Measurements from ENCODE around the gene NHERF2. TPM values are rescaled to one million over a fixed set of nuclear protein-coding genes. Genes with fewer than 3 reads are reported as not detected.

Gene NHERF2
- total and polyA plus RNA-seq, 2 of the 4 experiments (the other 2 are of a cell fraction) = 18.6 to 77.8 TPM

DNA sequence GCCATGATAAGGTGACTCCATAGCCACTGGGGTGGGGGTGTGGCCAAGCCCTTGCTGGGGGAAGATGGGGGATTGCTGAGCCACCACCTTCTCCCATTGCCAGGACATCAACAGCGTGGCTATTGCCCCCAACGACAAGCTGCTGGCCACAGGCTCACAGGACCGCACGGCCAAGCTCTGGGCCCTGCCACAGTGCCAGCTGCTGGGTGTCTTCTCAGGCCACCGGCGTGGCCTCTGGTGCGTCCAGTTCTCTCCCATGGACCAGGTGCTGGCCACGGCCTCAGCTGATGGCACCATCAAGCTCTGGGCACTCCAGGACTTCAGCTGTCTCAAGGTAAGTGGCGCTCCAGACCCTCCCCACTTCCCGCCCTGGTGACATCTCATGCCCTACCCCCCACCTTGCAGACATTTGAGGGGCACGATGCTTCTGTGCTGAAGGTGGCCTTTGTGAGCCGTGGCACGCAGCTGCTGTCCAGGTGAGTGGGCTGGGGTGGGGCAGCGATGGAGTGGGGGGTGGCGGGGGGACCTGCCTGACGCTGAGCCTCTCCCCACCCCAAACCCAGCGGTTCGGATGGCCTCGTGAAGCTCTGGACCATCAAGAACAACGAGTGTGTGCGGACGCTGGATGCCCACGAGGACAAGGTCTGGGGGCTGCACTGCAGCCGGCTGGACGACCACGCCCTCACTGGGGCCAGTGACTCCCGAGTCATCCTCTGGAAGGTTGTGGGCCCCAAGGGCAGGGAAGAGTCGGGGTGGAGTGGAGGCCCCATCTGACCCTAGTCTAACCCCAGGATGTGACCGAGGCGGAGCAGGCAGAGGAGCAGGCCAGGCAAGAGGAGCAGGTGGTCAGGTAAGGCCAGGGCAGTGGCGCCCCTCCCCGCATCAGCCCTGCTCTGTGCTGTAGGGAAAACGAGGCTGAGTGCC is 49.5 kb upstream of the NHERF2 start:
- Histone ChIP-seq H3K56ac (ENCODE audit: extremely low read depth, insufficient read depth, low read length) (no peak overlapping the region), H3K4me2 (ENCODE audit: low read depth, low read length) (no peak overlapping the region), H3K36me3 (ENCODE audit: control insufficient read depth, insufficient read depth, low read length) (peaks cover 48% of the 10 kb centered on the region), H2BK120ac (ENCODE audit: low read depth, low read length) (no peak overlapping the region), H4K8ac (ENCODE audit: low read depth in 2 of 2, low read length in 2 of 2) (no peak overlapping the region), H3K9me3 (ENCODE audit: control insufficient read depth, insufficient read depth, low read length) (no peaks in the 10 kb centered on the region), H2BK20ac (ENCODE audit: low read depth, low read length) (no peak overlapping the region), H3K9ac (ENCODE audit: low read depth, low read length) (no peak overlapping the region), H4K5ac (ENCODE audit: low read depth, low read length) (no peak overlapping the region), H3K27me3 (ENCODE audit: control insufficient read depth, insufficient read depth, low read length) (peaks cover 25% of the 10 kb centered on the region; the same call in 1 of the 2 replicates), H2AK9ac (replicated peaks; ENCODE audit: low read depth, low read length, poor library complexity) (no peak overlapping the region), H3K14ac (replicated peaks; ENCODE audit: low read depth, low read length) (no peak overlapping the region), H2AK5ac (ENCODE audit: low read depth, low read length) (no peak overlapping the region), H3K27ac (ENCODE audit: insufficient read depth, low read length) (no peak overlapping the region), H3K79me1 (ENCODE audit: low read depth in 1 of 2, low read length in 2 of 2) (peaks cover 0 to 20% of the 10 kb centered on the region in 2 experiments; a peak in 1 of 4 replicates), H3K9me1 (ENCODE audit: insufficient read depth, low read length) (no peaks in the 10 kb centered on the region), H4K91ac (ENCODE audit: insufficient read depth, low read depth, low read length) (no peak overlapping the region), H2BK5ac (ENCODE audit: low read depth, low read length, poor library complexity, severe bottlenecking) (no peak overlapping the region), H3K4me3 (ENCODE audit: insufficient read depth, low read depth, low read length) (no peak overlapping the region), H2AFZ (replicated peaks; ENCODE audit: low read length, poor library complexity) (no peak overlapping the region), H3K18ac (ENCODE audit: low read depth, low read length) (no peak overlapping the region), H3K4me1 (ENCODE audit: control insufficient read depth, insufficient read depth, low read length) (peaks cover 3% of the 10 kb centered on the region; the same call in 1 of the 2 replicates), H3K4ac (ENCODE audit: low read depth, low read length) (no peak overlapping the region), H3K23ac (ENCODE audit: low read depth, low read length) (no peak overlapping the region), H4K20me1 (ENCODE audit: insufficient read depth, low read length) (no peaks in the 10 kb centered on the region; the same call in 1 of the 2 replicates), H2BK15ac (ENCODE audit: low read depth, low read length) (no peak overlapping the region)
- ChIA-PET POLR2A (ENCODE audit: unreplicated experiment) (no interaction called here), CTCF (no interaction called here)
- ATAC-seq (ENCODE audit: low read depth) = no peak
- BruUV-seq (replicated peaks) = TSS peak; percentile 38
- intact Hi-C loops (cut with micrococcal nuclease) (no loop called here), dilution Hi-C loops (cut with HindIII; ENCODE audit: low sequenced_read_pairs, unreplicated experiment) (no loop called here), in situ Hi-C loops (cut with MboI; ENCODE audit: low sequenced_read_pairs) (no loop called here)
- WGBS, 2 experiments (ENCODE audit: extremely low coverage in 2 of 2, insufficient read length in 1 of 2) = 94% methylated on average over 16 of the region's 33 CpGs; no CpG with 5 or more reads in 1 of the 2 experiments
- no peak for DNase-seq
- TF ChIP-seq BHLHE40 (IDR thresholded peaks at IDR 0.05; ENCODE audit: low read depth, low read length) (no peak), RFX5 (IDR thresholded peaks at IDR 0.05; ENCODE audit: low read depth, low read length) (no peak), NFE2L2 (IDR thresholded peaks at IDR 0.05; ENCODE audit: low read depth, low read length) (no peak), RCOR1 (IDR thresholded peaks at IDR 0.05; ENCODE audit: insufficient replicate concordance, low read length) (no peak), RAD21 (IDR thresholded peaks at IDR 0.05; ENCODE audit: low read length) (no peak), MXI1 (IDR thresholded peaks at IDR 0.05; ENCODE audit: borderline replicate concordance, low read depth, low read length) (no peak), MAFK (IDR thresholded peaks at IDR 0.05; ENCODE audit: low read depth, low read length) (no peak), CEBPB (IDR thresholded peaks at IDR 0.05; ENCODE audit: low read depth, low read length) (no peak), MAZ (IDR thresholded peaks at IDR 0.05; ENCODE audit: borderline replicate concordance, low read depth, low read length) (no peak), CHD1 (IDR thresholded peaks at IDR 0.05; ENCODE audit: low read depth, low read length) (no peak), FOS (IDR thresholded peaks at IDR 0.05; ENCODE audit: low read depth, low read length) (no peak), SMC3 (IDR thresholded peaks at IDR 0.05; ENCODE audit: low read depth, low read length) (no peak), POLR2A (IDR thresholded peaks at IDR 0.05; ENCODE audit: low read depth, low read length) (no peak)
- TF ChIP-seq, protein P1, sequence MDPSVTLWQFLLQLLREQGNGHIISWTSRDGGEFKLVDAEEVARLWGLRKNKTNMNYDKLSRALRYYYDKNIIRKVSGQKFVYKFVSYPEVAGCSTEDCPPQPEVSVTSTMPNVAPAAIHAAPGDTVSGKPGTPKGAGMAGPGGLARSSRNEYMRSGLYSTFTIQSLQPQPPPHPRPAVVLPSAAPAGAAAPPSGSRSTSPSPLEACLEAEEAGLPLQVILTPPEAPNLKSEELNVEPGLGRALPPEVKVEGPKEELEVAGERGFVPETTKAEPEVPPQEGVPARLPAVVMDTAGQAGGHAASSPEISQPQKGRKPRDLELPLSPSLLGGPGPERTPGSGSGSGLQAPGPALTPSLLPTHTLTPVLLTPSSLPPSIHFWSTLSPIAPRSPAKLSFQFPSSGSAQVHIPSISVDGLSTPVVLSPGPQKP (IDR thresholded peaks at IDR 0.05; ENCODE audit: borderline replicate concordance, low read depth, low read length) = no peak
- TF ChIP-seq, protein P2, sequence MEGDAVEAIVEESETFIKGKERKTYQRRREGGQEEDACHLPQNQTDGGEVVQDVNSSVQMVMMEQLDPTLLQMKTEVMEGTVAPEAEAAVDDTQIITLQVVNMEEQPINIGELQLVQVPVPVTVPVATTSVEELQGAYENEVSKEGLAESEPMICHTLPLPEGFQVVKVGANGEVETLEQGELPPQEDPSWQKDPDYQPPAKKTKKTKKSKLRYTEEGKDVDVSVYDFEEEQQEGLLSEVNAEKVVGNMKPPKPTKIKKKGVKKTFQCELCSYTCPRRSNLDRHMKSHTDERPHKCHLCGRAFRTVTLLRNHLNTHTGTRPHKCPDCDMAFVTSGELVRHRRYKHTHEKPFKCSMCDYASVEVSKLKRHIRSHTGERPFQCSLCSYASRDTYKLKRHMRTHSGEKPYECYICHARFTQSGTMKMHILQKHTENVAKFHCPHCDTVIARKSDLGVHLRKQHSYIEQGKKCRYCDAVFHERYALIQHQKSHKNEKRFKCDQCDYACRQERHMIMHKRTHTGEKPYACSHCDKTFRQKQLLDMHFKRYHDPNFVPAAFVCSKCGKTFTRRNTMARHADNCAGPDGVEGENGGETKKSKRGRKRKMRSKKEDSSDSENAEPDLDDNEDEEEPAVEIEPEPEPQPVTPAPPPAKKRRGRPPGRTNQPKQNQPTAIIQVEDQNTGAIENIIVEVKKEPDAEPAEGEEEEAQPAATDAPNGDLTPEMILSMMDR (conservative IDR thresholded peaks at IDR 0.05; ENCODE audit: low read depth, low read length) = no peak
